DOHH2 (cell line): Measurements from ENCODE around the gene MVP.

Experiments
- CTCF ChIP-seq: fragments of 200-600 bp; sonication (generic); IDR thresholded peaks from one replicate; pipeline ENCODE4 v1.5.1; 2014; ENCODE audit warnings: antibody characterized with exemption, mild to moderate bottlenecking, low read depth, low read length; ENCODE audit not compliant: poor library complexity, severe bottlenecking
- EZH2phosphoT487 ChIP-seq: fragments of 200-600 bp; sonication (generic); IDR thresholded peaks from 2 replicates; pipeline ENCODE4 v1.6.1; 2017; ENCODE audit warnings: borderline replicate concordance, mild to moderate bottlenecking, antibody characterized with exemption, low read length, moderate library complexity, mixed read lengths

GRCh38 chr16:29825145-29826044, 5.1 kb downstream of the MVP start:
- no peak for TF ChIP-seq CTCF
- TF ChIP-seq EZH2phosphoT487, result no peak
